ENCODE data around the gene BLTP3A.

DNA sequence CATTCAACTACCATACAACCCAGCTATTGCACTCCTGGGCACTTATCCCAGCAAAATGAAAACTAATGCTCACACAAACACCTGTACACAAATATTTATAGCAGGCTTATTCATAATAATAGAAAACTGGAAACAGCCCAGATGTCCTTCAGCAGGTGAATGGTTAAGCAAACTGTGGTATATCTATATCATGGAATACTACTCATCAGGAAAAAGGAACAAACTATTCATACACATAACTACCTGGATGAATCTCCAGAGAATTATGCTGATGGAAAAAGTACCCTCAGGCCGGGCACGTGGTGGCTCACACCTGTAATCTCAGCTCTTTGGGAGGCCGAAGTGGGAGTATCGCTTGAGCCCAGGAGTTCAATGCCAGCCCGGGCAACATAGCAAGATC, 3.8 kb upstream of the BLTP3A start:
- TF ChIP-seq, protein P1, sequence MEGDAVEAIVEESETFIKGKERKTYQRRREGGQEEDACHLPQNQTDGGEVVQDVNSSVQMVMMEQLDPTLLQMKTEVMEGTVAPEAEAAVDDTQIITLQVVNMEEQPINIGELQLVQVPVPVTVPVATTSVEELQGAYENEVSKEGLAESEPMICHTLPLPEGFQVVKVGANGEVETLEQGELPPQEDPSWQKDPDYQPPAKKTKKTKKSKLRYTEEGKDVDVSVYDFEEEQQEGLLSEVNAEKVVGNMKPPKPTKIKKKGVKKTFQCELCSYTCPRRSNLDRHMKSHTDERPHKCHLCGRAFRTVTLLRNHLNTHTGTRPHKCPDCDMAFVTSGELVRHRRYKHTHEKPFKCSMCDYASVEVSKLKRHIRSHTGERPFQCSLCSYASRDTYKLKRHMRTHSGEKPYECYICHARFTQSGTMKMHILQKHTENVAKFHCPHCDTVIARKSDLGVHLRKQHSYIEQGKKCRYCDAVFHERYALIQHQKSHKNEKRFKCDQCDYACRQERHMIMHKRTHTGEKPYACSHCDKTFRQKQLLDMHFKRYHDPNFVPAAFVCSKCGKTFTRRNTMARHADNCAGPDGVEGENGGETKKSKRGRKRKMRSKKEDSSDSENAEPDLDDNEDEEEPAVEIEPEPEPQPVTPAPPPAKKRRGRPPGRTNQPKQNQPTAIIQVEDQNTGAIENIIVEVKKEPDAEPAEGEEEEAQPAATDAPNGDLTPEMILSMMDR (IDR thresholded peaks at IDR 0.05), result no peak
- TF ChIP-seq GATA2 (CRISPR knock-in tag; IDR thresholded peaks at IDR 0.05), result no peak
- no peak for TF ChIP-seq MXI1 (IDR thresholded peaks at IDR 0.05; ENCODE audit: low read depth, low read length)
- TF ChIP-seq, protein P2, sequence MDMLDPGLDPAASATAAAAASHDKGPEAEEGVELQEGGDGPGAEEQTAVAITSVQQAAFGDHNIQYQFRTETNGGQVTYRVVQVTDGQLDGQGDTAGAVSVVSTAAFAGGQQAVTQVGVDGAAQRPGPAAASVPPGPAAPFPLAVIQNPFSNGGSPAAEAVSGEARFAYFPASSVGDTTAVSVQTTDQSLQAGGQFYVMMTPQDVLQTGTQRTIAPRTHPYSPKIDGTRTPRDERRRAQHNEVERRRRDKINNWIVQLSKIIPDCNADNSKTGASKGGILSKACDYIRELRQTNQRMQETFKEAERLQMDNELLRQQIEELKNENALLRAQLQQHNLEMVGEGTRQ (IDR thresholded peaks at IDR 0.05; ENCODE audit: borderline replicate concordance, low read depth, low read length), result no peak
- no peak for TF ChIP-seq EP300 (IDR thresholded peaks at IDR 0.05; ENCODE audit: borderline replicate concordance in 1 of 2, low read depth in 1 of 2, low read length in 1 of 2)
- no peak for TF ChIP-seq RCOR1 (IDR thresholded peaks at IDR 0.05; ENCODE audit: low read length)
- no peak for TF ChIP-seq EZH2phosphoT487 (IDR thresholded peaks at IDR 0.05; ENCODE audit: borderline replicate concordance, low read depth)
- TF ChIP-seq RFX5 (IDR thresholded peaks at IDR 0.05; ENCODE audit: low read length), result no peak
- TF ChIP-seq ELF1 (IDR thresholded peaks at IDR 0.05), result no peak
- no peak for TF ChIP-seq SIN3A (IDR thresholded peaks at IDR 0.05; ENCODE audit: borderline replicate concordance, low read depth, low read length)
- TF ChIP-seq, protein P3, sequence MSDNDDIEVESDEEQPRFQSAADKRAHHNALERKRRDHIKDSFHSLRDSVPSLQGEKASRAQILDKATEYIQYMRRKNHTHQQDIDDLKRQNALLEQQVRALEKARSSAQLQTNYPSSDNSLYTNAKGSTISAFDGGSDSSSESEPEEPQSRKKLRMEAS (IDR thresholded peaks at IDR 0.05; ENCODE audit: low read depth), result no peak
